Measurements from ENCODE around the gene SRP14. TPM values are rescaled to one million over a fixed set of nuclear protein-coding genes. Genes with fewer than 3 reads are reported as not detected.

SRP14 gene
- total RNA-seq, 4 donors from 2014 or later, result 142 to 485 (median 230) TPM

DNA sequence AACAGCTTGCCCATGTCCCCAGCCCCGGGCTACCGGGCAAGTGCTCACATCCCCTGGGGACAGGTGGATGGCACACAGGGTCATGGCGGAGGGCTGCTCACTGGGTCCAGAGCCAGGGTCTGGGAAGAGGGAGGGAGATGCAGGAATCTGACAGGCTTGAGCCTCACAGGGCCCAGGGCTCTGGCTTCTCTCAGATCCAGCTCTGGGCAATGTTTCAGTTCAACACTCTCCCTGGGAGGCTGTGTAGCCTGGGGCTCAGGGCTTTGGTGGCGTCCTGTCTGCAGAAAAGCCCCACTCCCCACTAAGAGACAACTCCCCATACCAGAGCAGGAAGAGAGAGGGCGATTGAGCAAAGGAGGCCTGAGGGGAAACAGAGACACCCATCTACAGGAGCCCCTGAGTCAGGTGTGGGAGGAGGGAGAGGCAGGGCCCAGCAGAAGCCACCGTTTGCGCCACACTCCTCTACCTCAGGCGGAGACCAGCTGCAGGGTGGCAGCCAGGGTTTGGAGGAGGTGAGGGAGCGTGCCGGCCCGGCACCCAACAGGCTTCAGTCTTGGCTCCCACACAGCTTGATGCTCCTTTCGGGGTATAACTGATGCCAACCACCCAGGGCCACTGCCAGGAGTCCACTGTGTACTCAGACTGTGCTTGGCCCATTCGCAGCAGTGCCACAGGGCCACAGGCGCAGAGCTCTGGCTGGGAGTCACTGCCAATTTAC, 16.8 kb upstream of the SRP14 start:
- Histone ChIP-seq H3K27me3 (no peaks in the 10 kb centered on the region), H3K4me3 (no peak overlapping the region), H3K9me3 (no peaks in the 10 kb centered on the region), H3K4me1 (no peaks in the 10 kb centered on the region), H3K27ac (no peak overlapping the region), H3K36me3 (no peaks in the 10 kb centered on the region)
- intact Hi-C loops (cut with DNase I; ENCODE audit: low total_unique reads), result no loop called here
- no peak for DNase-seq
- TF ChIP-seq, protein P1, sequence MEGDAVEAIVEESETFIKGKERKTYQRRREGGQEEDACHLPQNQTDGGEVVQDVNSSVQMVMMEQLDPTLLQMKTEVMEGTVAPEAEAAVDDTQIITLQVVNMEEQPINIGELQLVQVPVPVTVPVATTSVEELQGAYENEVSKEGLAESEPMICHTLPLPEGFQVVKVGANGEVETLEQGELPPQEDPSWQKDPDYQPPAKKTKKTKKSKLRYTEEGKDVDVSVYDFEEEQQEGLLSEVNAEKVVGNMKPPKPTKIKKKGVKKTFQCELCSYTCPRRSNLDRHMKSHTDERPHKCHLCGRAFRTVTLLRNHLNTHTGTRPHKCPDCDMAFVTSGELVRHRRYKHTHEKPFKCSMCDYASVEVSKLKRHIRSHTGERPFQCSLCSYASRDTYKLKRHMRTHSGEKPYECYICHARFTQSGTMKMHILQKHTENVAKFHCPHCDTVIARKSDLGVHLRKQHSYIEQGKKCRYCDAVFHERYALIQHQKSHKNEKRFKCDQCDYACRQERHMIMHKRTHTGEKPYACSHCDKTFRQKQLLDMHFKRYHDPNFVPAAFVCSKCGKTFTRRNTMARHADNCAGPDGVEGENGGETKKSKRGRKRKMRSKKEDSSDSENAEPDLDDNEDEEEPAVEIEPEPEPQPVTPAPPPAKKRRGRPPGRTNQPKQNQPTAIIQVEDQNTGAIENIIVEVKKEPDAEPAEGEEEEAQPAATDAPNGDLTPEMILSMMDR (IDR thresholded peaks at IDR 0.05), result no peak
- TF ChIP-seq POLR2A (IDR thresholded peaks at IDR 0.05), result no peak

DNA sequence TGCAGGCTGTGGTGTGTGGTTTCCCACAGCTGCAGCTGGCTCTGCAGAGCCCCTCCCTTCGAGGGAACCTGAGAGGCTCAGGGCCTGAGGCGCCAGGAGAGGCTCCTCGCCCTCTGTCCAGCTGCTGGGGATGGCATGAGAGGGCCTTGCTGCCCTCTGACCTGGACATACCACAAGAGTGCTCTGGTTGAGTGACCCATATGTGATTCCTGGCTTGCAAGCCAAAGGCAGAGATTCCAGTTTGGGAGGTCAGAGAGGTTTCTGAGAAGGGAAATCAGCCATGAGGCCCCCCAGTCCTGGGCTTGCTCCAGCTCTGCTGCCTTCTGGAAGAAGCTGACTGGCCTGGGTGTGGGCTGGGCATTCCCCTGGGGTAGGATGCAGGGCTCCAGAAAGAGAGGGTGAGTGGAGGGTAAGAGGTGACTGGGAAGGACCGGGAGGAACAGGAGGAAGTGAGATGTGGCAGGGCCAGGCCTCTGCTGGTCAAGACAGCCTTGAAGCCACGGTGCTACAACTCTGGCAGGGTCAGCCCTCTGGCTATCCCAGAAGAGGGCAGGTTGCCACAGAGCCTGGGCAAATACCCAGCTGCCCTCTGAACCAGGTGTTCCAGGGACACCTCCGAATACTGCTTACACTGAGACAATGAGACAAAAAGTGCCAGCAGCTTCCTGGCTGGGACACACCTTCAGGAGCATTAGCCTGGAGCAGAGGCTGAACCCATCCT, 16.0 kb upstream of the SRP14 start:
- intact Hi-C loops (cut with DNase I; ENCODE audit: low total_unique reads), result loop anchor here (5.0 kb wide), 1 partner anchor 217 kb away; no protein-coding TSS in a partner anchor
- no peak for DNase-seq
- no peak overlapping the region for H3K27ac ChIP-seq
- no peak overlapping the region for H3K4me3 ChIP-seq
- no peaks in the 10 kb centered on the region for H3K9me3 ChIP-seq
- H3K36me3 ChIP-seq, result no peaks in the 10 kb centered on the region
- no peaks in the 10 kb centered on the region for H3K27me3 ChIP-seq
- H3K4me1 ChIP-seq, result no peaks in the 10 kb centered on the region
- TF ChIP-seq, protein P1 (IDR thresholded peaks at IDR 0.05), result no peak
- no peak for TF ChIP-seq POLR2A (IDR thresholded peaks at IDR 0.05)

DNA sequence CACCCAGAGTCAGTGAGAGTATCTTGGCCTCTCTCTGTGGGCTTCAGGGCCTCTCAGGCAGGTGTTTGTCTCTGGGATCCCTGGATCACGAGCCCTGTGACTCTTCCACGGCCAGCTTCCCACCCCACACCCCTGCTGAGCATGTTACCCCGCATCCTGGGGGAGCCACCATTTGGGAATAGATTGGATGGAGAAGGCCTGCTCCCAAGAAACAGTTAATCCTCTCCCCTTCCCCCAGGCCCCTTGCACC, 15.5 kb upstream of the SRP14 start:
- Histone ChIP-seq H3K36me3 (no peaks in the 10 kb centered on the region), H3K4me1 (no peaks in the 10 kb centered on the region), H3K4me3 (no peak overlapping the region), H3K27ac (no peak overlapping the region), H3K27me3 (no peaks in the 10 kb centered on the region), H3K9me3 (no peaks in the 10 kb centered on the region)
- TF ChIP-seq, protein P1 (IDR thresholded peaks at IDR 0.05), result no peak
- no peak for TF ChIP-seq POLR2A (IDR thresholded peaks at IDR 0.05)
- no peak for DNase-seq
- intact Hi-C loops (cut with DNase I; ENCODE audit: low total_unique reads), result loop anchor here (5.0 kb wide), 1 partner anchor 218 kb away; no protein-coding TSS in a partner anchor

DNA sequence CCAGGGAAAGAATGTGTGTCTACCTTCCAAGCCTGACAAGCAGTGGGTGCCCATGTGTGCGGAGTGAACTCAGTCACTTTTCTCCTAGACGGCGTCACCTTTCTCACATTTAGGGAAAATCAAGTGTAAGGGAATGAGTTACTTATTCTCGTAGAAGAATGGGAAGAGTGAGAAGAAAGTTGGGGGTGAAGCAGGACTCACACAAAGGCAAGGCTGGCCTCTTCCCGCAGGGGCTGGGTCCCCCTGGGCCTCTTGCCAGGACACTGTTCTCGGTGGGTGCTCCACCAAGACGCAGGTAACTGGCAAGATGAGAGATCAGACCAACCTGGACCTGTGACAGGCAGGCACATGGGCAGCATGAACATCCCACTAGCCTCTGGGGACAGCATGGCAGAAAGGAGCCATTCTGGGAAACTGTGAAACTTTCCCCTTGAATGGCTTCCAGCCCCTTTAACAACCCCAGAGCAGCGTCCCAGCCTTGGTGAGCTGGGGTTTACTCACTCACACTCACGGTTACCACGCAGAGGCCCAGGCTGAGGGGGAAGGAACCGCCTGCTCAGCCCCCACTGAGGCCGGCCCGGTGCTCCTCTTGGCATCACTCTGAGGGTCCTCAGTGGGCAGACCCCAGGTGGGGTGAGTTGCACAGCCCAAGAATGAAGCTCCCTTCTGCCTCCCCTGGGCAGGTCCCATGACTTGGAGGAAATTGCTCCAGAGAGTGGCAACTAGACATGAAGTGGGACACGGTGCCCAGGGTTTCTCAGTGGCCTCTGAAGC, 15.0 kb upstream of the SRP14 start:
- no peak overlapping the region for H3K27ac ChIP-seq
- H3K27me3 ChIP-seq, result no peaks in the 10 kb centered on the region
- H3K36me3 ChIP-seq, result no peaks in the 10 kb centered on the region
- no peak for TF ChIP-seq POLR2A (IDR thresholded peaks at IDR 0.05)
- TF ChIP-seq, protein P1 (IDR thresholded peaks at IDR 0.05), result no peak
- H3K9me3 ChIP-seq, result no peaks in the 10 kb centered on the region
- H3K4me3 ChIP-seq, result no peak overlapping the region
- DNase-seq, result no peak
- no peaks in the 10 kb centered on the region for H3K4me1 ChIP-seq
- intact Hi-C loops (cut with DNase I; ENCODE audit: low total_unique reads), result loop anchor here (5.0 kb wide), 1 partner anchor 218 kb away; no protein-coding TSS in a partner anchor
